Body of pancreas (tissue), 4 donors: ENCODE results near the gene LRPPRC.

Experiments used
- CTCF ChIP-seq, 7 experiments: fragments of 450-650 bp in 4 of 7; fragments of 200-600 bp in 3 of 7; sonication (generic) in 3 of 7; IDR thresholded peaks; one replicate each; pipeline ENCODE4 v1.5.1; 2016 to 2019; ENCODE audit warnings: antibody characterized with exemption in 7 of 7
- POLR2A ChIP-seq, 3 donors: fragments of 450-650 bp; IDR thresholded peaks; one replicate each; pipeline ENCODE4 v1.6.1; 2016; ENCODE audit warnings: antibody characterized with exemption in 3 of 3, mild to moderate bottlenecking in 2 of 3

GRCh38 chr2:43899589-43899988 lies 96.2 kb downstream of the LRPPRC start:
- TF ChIP-seq CTCF (IDR thresholded peaks at IDR 0.05) (no peak), POLR2A (IDR thresholded peaks at IDR 0.05) (no peak)
